T-helper 1 cell (primary cell): ENCODE measurements around the gene LIN7A.
"Not testable (repeated sequence)": the region's sequence is repeated elsewhere in the genome, so short reads cannot be mapped to it uniquely, and the experiment has no call there.

Experiments used
- DNase-seq, 5 donors: peaks; one replicate each; pipeline ENCODE4 v3.0.0-alpha.2; 2012 to 2020

LIN7A gene

GRCh38 chr12:80802652-80803400 is 134.9 kb downstream of the LIN7A start:
- no peak for DNase-seq

- no peak for DNase-seq
Measured at GRCh38 chr12:80798281-80798680, 139.5 kb downstream of the LIN7A start.

- DNase-seq: no peak
Measured at GRCh38 chr12:80794551-80794950, 143.2 kb downstream of the LIN7A start.

- no peak for DNase-seq
Measured at GRCh38 chr12:80792861-80793260, 144.9 kb downstream of the LIN7A start.

GRCh38 chr12:80791863-80792262 is 145.9 kb downstream of the LIN7A start:
- no peak for DNase-seq

- not testable (repeated sequence) for DNase-seq
Measured at GRCh38 chr12:80788407-80788806, 149.3 kb downstream of the LIN7A start.

- DNase-seq: not testable (repeated sequence)
Measured at GRCh38 chr12:80782963-80783470, 154.7 kb downstream of the LIN7A start.

- no peak for DNase-seq
Measured at GRCh38 chr12:80781313-80781712, 156.4 kb downstream of the LIN7A start.

GRCh38 chr12:80780746-80781145 is 157.0 kb downstream of the LIN7A start:
- no peak for DNase-seq

GRCh38 chr12:80778005-80778541 is 159.7 kb downstream of the LIN7A start:
- peak in 1 of 5 donors; percentile 87 for DNase-seq

GRCh38 chr12:80777587-80777986 is 160.1 kb downstream of the LIN7A start:
- DNase-seq: no peak

- DNase-seq: no peak
Measured at GRCh38 chr12:80776706-80777105, 161.0 kb downstream of the LIN7A start.

- DNase-seq: no peak
Measured at GRCh38 chr12:80770958-80771357, 166.8 kb downstream of the LIN7A start.

- no peak for DNase-seq
Measured at GRCh38 chr12:80769553-80770140, 168.1 kb downstream of the LIN7A start.

- DNase-seq: no peak
Measured at GRCh38 chr12:80766897-80767296, 170.8 kb downstream of the LIN7A start.

- DNase-seq: no peak
Measured at GRCh38 chr12:80766210-80766609, 171.5 kb downstream of the LIN7A start.

- DNase-seq: peak in 1 of 5 donors; percentile 16
Measured at GRCh38 chr12:80763874-80764273, 173.9 kb downstream of the LIN7A start.

- no peak for DNase-seq
Measured at GRCh38 chr12:80761838-80762237, 175.9 kb downstream of the LIN7A start.

GRCh38 chr12:80756875-80757274 is 180.9 kb downstream of the LIN7A start:
- no peak for DNase-seq

GRCh38 chr12:80754274-80754673 is 183.5 kb downstream of the LIN7A start:
- no peak for DNase-seq

GRCh38 chr12:80752464-80752863 is 185.3 kb downstream of the LIN7A start:
- no peak for DNase-seq

GRCh38 chr12:80749456-80749855 is 188.3 kb downstream of the LIN7A start:
- DNase-seq: no peak

- DNase-seq: no peak
Measured at GRCh38 chr12:80747800-80748199, 189.9 kb downstream of the LIN7A start.
